HepG2 (cell line): ENCODE data around the gene IL27RA. TPM values are rescaled to one million over a fixed set of nuclear protein-coding genes. Genes with fewer than 3 reads are reported as not detected.
A peak's percentile ranks its signal among the peaks of the same experiment; 100 is the strongest.

Experiments
- CBX1 ChIP-seq: IDR thresholded peaks from one replicate; pipeline ENCODE4 v1.6.1; 2016; ENCODE audit warnings: antibody characterized with exemption, low read depth
- CBX5 ChIP-seq: sonication (generic); formaldehyde crosslinking; IDR thresholded peaks from 2 replicates; pipeline ENCODE4 v1.4.0; 2020; ENCODE audit warnings: missing genetic modification reagents, borderline replicate concordance
- ELK4 ChIP-seq: sonication (generic); formaldehyde crosslinking; IDR thresholded peaks from 2 replicates; pipeline ENCODE4 v1.9.0; 2021; ENCODE audit warnings: missing genetic modification reagents, borderline replicate concordance
- HNF4A ChIP-seq: sonication (generic); formaldehyde crosslinking; IDR thresholded peaks from 2 replicates; pipeline ENCODE4 v1.4.0; 2020; ENCODE audit warnings: missing genetic modification reagents
- HOXA5 ChIP-seq: sonication (generic); formaldehyde crosslinking; IDR thresholded peaks from 2 replicates; pipeline ENCODE4 v1.4.0; 2020; ENCODE audit warnings: missing genetic modification reagents
- PHF20 ChIP-seq: sonication (generic); formaldehyde crosslinking; IDR thresholded peaks from 2 replicates; pipeline ENCODE4 v1.5.0; 2020; ENCODE audit warnings: mild to moderate bottlenecking, missing genetic modification reagents
- SRF ChIP-seq: IDR thresholded peaks from 2 replicates; pipeline ENCODE4 v1.6.1; 2011; ENCODE audit warnings: mild to moderate bottlenecking, low read depth, low read length, moderate library complexity
- STAG1 ChIP-seq: sonication (generic); formaldehyde crosslinking; IDR thresholded peaks from 2 replicates; pipeline ENCODE4 v1.4.0; 2020; ENCODE audit warnings: missing genetic modification reagents
- ZFYVE20 ChIP-seq: sonication (generic); formaldehyde crosslinking; IDR thresholded peaks from 2 replicates; pipeline ENCODE4 v1.8.0; 2023; ENCODE audit warnings: low read depth, mild to moderate bottlenecking, moderate library complexity, missing genetic modification reagents, borderline replicate concordance
- ZNF562 ChIP-seq: sonication (generic); formaldehyde crosslinking; IDR thresholded peaks from 2 replicates; pipeline ENCODE4 v1.8.0; 2022; ENCODE audit warnings: missing genetic modification reagents, borderline replicate concordance
- ZNF570 ChIP-seq: sonication (generic); formaldehyde crosslinking; IDR thresholded peaks from 2 replicates; pipeline ENCODE4 v1.4.0; 2020; ENCODE audit warnings: mild to moderate bottlenecking, missing genetic modification reagents, borderline replicate concordance
- ZNF790 ChIP-seq: sonication (generic); formaldehyde crosslinking; IDR thresholded peaks from 2 replicates; pipeline ENCODE4 v1.8.0; 2022; ENCODE audit warnings: missing genetic modification reagents, mild to moderate bottlenecking, borderline replicate concordance
- ZNF850 ChIP-seq: sonication (generic); formaldehyde crosslinking; conservative IDR thresholded peaks from 2 replicates; pipeline ENCODE4 v1.9.0; 2021; ENCODE audit warnings: mild to moderate bottlenecking, missing genetic modification reagents
- ZSCAN30 ChIP-seq: sonication (generic); formaldehyde crosslinking; IDR thresholded peaks from 2 replicates; pipeline ENCODE4 v1.5.0; 2020; ENCODE audit warnings: mild to moderate bottlenecking, missing genetic modification reagents
- polyA plus RNA-seq, 8 experiments: library from polyadenylated mRNA; depleted of rRNA in 3 of 8; stranded (reverse) in 7 of 8; unstranded in 1 of 8; fragments of >200 nt; fragmentation: Illumina TruSeq in 4 of 8; extraction: Trizol in 4 of 8; gene quantifications; 2 replicates each; pipeline versions ENCODE4 v1.2.1 to v1.2.3, GENCODE V29; 2011 to 2016; ENCODE audit warnings: low read depth in 4 of 8, missing spikeins in 1 of 8, mixed read lengths in 1 of 8; ENCODE audit not compliant: insufficient read depth in 1 of 8
- total RNA-seq, 5 experiments: library from RNA; depleted of rRNA; stranded (reverse); fragments of >200 nt; fragmentation: Illumina TruSeq; extraction: Trizol; gene quantifications; 2 replicates each; pipeline ENCODE4 v1.2.3, GENCODE V29; 2016; ENCODE audit warnings: low read depth in 1 of 5
- TF ChIP-seq, protein P1 (sequence below): sonication (generic); formaldehyde crosslinking; conservative IDR thresholded peaks from 2 replicates; pipeline ENCODE4 v1.8.0; 2022; ENCODE audit warnings: low read depth, missing genetic modification reagents
- TF ChIP-seq, protein P2 (sequence below): IDR thresholded peaks from 2 replicates; pipeline ENCODE4 v1.6.1; 2016; ENCODE audit warnings: low read depth, borderline replicate concordance
- TF ChIP-seq, protein P3 (sequence below): fragments of 450-650 bp; IDR thresholded peaks from 2 replicates; pipeline ENCODE4 v1.6.1; 2017; ENCODE audit warnings: mild to moderate bottlenecking
- TF ChIP-seq, protein P4 (sequence below): sonication (generic); formaldehyde crosslinking; IDR thresholded peaks from 2 replicates; pipeline ENCODE4 v1.4.0; 2020; ENCODE audit warnings: mild to moderate bottlenecking, missing genetic modification reagents, borderline replicate concordance

The IL27RA gene
- total and polyA plus RNA-seq, 2 of the 13 experiments (the other 11 are each of a cell fraction or from before 2014, with no cell fraction given): 3.5 to 8.1 TPM

GRCh38 chr19:14006766-14007562 is 24.6 kb upstream of the IL27RA start (continued):
- TF ChIP-seq, protein P1, sequence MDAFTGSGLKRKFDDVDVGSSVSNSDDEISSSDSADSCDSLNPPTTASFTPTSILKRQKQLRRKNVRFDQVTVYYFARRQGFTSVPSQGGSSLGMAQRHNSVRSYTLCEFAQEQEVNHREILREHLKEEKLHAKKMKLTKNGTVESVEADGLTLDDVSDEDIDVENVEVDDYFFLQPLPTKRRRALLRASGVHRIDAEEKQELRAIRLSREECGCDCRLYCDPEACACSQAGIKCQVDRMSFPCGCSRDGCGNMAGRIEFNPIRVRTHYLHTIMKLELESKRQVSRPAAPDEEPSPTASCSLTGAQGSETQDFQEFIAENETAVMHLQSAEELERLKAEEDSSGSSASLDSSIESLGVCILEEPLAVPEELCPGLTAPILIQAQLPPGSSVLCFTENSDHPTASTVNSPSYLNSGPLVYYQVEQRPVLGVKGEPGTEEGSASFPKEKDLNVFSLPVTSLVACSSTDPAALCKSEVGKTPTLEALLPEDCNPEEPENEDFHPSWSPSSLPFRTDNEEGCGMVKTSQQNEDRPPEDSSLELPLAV (CRISPR knock-in tag): no peak
- TF ChIP-seq ZNF790 (CRISPR knock-in tag): peak; percentile 97
- TF ChIP-seq SRF: no peak
- TF ChIP-seq ZNF562 (CRISPR knock-in tag): no peak
- TF ChIP-seq HOXA5 (CRISPR knock-in tag): no peak; the same call in 1 of the 2 replicates
- TF ChIP-seq, protein P2, sequence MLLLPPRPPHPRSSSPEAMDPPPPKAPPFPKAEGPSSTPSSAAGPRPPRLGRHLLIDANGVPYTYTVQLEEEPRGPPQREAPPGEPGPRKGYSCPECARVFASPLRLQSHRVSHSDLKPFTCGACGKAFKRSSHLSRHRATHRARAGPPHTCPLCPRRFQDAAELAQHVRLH (CRISPR knock-in tag): peak; percentile 64; the same call in 1 of the 2 replicates
- TF ChIP-seq ZSCAN30 (CRISPR knock-in tag): no peak
- TF ChIP-seq CBX1: peak; percentile 50
- TF ChIP-seq PHF20: peak; percentile 76
- no peak for TF ChIP-seq ZFYVE20 (CRISPR knock-in tag)
- TF ChIP-seq, protein P3, sequence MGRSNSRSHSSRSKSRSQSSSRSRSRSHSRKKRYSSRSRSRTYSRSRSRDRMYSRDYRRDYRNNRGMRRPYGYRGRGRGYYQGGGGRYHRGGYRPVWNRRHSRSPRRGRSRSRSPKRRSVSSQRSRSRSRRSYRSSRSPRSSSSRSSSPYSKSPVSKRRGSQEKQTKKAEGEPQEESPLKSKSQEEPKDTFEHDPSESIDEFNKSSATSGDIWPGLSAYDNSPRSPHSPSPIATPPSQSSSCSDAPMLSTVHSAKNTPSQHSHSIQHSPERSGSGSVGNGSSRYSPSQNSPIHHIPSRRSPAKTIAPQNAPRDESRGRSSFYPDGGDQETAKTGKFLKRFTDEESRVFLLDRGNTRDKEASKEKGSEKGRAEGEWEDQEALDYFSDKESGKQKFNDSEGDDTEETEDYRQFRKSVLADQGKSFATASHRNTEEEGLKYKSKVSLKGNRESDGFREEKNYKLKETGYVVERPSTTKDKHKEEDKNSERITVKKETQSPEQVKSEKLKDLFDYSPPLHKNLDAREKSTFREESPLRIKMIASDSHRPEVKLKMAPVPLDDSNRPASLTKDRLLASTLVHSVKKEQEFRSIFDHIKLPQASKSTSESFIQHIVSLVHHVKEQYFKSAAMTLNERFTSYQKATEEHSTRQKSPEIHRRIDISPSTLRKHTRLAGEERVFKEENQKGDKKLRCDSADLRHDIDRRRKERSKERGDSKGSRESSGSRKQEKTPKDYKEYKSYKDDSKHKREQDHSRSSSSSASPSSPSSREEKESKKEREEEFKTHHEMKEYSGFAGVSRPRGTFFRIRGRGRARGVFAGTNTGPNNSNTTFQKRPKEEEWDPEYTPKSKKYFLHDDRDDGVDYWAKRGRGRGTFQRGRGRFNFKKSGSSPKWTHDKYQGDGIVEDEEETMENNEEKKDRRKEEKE: no peak
- no peak; the same call in 1 of the 2 replicates for TF ChIP-seq STAG1
- no peak for TF ChIP-seq HNF4A (CRISPR knock-in tag)
- TF ChIP-seq CBX5 (CRISPR knock-in tag): peak; percentile 80; the same call in 1 of the 2 replicates
- TF ChIP-seq, protein P4, sequence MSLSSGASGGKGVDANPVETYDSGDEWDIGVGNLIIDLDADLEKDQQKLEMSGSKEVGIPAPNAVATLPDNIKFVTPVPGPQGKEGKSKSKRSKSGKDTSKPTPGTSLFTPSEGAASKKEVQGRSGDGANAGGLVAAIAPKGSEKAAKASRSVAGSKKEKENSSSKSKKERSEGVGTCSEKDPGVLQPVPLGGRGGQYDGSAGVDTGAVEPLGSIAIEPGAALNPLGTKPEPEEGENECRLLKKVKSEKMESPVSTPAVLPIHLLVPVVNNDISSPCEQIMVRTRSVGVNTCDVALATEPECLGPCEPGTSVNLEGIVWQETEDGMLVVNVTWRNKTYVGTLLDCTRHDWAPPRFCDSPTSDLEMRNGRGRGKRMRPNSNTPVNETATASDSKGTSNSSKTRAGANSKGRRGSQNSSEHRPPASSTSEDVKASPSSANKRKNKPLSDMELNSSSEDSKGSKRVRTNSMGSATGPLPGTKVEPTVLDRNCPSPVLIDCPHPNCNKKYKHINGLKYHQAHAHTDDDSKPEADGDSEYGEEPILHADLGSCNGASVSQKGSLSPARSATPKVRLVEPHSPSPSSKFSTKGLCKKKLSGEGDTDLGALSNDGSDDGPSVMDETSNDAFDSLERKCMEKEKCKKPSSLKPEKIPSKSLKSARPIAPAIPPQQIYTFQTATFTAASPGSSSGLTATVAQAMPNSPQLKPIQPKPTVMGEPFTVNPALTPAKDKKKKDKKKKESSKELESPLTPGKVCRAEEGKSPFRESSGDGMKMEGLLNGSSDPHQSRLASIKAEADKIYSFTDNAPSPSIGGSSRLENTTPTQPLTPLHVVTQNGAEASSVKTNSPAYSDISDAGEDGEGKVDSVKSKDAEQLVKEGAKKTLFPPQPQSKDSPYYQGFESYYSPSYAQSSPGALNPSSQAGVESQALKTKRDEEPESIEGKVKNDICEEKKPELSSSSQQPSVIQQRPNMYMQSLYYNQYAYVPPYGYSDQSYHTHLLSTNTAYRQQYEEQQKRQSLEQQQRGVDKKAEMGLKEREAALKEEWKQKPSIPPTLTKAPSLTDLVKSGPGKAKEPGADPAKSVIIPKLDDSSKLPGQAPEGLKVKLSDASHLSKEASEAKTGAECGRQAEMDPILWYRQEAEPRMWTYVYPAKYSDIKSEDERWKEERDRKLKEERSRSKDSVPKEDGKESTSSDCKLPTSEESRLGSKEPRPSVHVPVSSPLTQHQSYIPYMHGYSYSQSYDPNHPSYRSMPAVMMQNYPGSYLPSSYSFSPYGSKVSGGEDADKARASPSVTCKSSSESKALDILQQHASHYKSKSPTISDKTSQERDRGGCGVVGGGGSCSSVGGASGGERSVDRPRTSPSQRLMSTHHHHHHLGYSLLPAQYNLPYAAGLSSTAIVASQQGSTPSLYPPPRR (CRISPR knock-in tag): no peak; the same call in 1 of the 2 replicates
- TF ChIP-seq ZNF570 (CRISPR knock-in tag): no peak
- TF ChIP-seq ELK4: no peak
- TF ChIP-seq ZNF850 (CRISPR knock-in tag): no peak
